MCF 10A (cell line): ENCODE measurements around the gene HCK. TPM values are rescaled to one million over a fixed set of nuclear protein-coding genes. Genes with fewer than 3 reads are reported as not detected.

Source experiments
- BruUV-seq: library from RNA; stranded (reverse); fragments of 400-500 nt; replicated peaks from 2 replicates; lab custom pipeline; 2021; lab: Mats Ljungman, UMichigan
- CTCF ChIA-PET: fragments of 300-600 bp; sonication (Branson Sonifier 250); formaldehyde crosslinking; extraction: SDS; loops from one replicate; lab custom pipeline; 2021; ENCODE audit warnings: antibody characterized with exemption, inconsistent platforms; lab: Yijun Ruan, JAX
- POLR2A ChIA-PET: fragments of 300-600, 350-650 bp; sonication (Branson Sonifier 250); formaldehyde crosslinking; extraction: SDS; loops from one replicate; lab custom pipeline; 2020; ENCODE audit warnings: antibody characterized with exemption, inconsistent platforms; lab: Yijun Ruan, JAX
- DNase-seq: peaks from one replicate; pipeline ENCODE4 v3.0.0-alpha.2; 2018; ENCODE audit not compliant: unreplicated experiment
- H3K27ac Mint-ChIP-seq: one replicate; pipeline ENCODE4 v1.8.0; 2022; ENCODE audit warnings: mild to moderate bottlenecking, low read depth, mixed read lengths; ENCODE audit not compliant: unreplicated experiment
- H3K27me3 Mint-ChIP-seq: one replicate; pipeline ENCODE4 v1.8.0; 2022; ENCODE audit warnings: mixed read lengths; ENCODE audit not compliant: insufficient read depth, unreplicated experiment
- H3K36me3 Mint-ChIP-seq: one replicate; pipeline ENCODE4 v1.8.0; 2022; ENCODE audit warnings: mild to moderate bottlenecking, moderate library complexity, mixed read lengths; ENCODE audit not compliant: insufficient read depth, unreplicated experiment
- H3K4me1 Mint-ChIP-seq: one replicate; pipeline ENCODE4 v1.8.0; 2022; ENCODE audit warnings: mixed read lengths; ENCODE audit not compliant: insufficient read depth, unreplicated experiment
- H3K4me3 Mint-ChIP-seq: one replicate; pipeline ENCODE4 v1.8.0; 2022; ENCODE audit warnings: mild to moderate bottlenecking, moderate library complexity, mixed read lengths; ENCODE audit not compliant: unreplicated experiment
- H3K9me3 Mint-ChIP-seq: one replicate; pipeline ENCODE4 v1.8.0; 2022; ENCODE audit warnings: mixed read lengths; ENCODE audit not compliant: unreplicated experiment
- intact Hi-C: fragments of 100-400 bp; cut with micrococcal nuclease; formaldehyde crosslinking; loops from 2 replicates; pipeline ENCODE4 v1.14.1; 2022
- total RNA-seq: library from RNA; stranded (reverse); gene quantifications from 2 replicates; pipeline ENCODE4 v1.2.3, GENCODE V29; 2022
- TF ChIP-seq, protein P1 (sequence below): fragments of 200-600 bp; IDR thresholded peaks from one replicate; pipeline ENCODE4 v1.8.0; 2022; ENCODE audit warnings: antibody characterized with exemption, mild to moderate bottlenecking; ENCODE audit not compliant: unreplicated experiment

Gene HCK
- total RNA-seq, 1 experiment from 2014 or later = not detected

DNA sequence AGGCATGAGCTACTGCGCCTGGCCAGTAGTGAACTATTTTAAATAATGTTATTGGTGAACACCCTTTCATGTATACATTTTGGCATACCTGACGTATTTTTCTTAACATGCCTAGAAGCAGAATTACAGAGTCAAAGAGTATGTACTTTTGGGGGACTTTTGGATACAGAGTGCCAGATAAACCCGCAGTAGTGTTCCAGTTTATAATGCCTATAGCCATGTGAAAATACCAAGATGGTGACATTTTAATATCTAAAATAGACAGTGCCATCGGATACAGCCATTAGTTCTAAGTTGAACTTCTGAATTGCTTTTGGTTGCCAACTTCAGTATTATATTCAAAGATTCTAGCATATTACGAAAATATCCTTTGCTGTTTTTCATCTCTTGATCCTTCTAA lies 77.8 kb downstream of the HCK start:
- ChIA-PET POLR2A (interaction anchor here (0.7 kb wide), 1 partner anchor 395 kb away, joined by 3 read pairs; no protein-coding TSS in a partner anchor), CTCF (interaction anchor here (0.7 to 1.3 kb wide), 3 partner anchors 17 to 307 kb away, joined by 3 read pairs; no protein-coding TSS in a partner anchor)
- no TSS peak for BruUV-seq
- Mint-ChIP-seq H3K4me3 (no peak overlapping the region), H3K27me3 (no peaks in the 10 kb centered on the region), H3K27ac (no peak overlapping the region), H3K36me3 (peaks cover 30% of the 10 kb centered on the region), H3K4me1 (peaks cover 9% of the 10 kb centered on the region), H3K9me3 (no peaks in the 10 kb centered on the region)
- TF ChIP-seq, protein P1, sequence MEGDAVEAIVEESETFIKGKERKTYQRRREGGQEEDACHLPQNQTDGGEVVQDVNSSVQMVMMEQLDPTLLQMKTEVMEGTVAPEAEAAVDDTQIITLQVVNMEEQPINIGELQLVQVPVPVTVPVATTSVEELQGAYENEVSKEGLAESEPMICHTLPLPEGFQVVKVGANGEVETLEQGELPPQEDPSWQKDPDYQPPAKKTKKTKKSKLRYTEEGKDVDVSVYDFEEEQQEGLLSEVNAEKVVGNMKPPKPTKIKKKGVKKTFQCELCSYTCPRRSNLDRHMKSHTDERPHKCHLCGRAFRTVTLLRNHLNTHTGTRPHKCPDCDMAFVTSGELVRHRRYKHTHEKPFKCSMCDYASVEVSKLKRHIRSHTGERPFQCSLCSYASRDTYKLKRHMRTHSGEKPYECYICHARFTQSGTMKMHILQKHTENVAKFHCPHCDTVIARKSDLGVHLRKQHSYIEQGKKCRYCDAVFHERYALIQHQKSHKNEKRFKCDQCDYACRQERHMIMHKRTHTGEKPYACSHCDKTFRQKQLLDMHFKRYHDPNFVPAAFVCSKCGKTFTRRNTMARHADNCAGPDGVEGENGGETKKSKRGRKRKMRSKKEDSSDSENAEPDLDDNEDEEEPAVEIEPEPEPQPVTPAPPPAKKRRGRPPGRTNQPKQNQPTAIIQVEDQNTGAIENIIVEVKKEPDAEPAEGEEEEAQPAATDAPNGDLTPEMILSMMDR = no peak
- DNase-seq = no peak
- intact Hi-C loops = no loop called here

DNA sequence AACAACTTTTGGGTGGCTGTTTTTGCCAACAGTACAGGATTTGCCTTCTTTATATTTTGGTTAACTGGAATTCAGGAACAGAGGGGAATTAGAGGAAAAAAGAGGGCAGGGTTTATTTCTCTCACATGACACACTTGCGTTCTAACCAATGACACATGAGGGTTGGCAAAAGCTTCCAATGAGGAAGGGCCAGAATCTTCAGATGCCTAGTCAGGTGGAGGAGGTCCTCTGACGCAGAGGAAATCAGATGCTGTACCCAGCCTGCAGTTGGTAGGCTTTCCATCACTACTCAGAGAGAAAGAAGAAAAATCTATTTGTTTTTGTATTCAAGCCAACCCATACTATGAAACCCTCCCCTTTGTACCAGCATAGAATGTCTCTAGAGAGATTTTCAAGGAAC lies 78.3 kb downstream of the HCK start:
- TF ChIP-seq, protein P1 = no peak
- ChIA-PET CTCF (no interaction called here), POLR2A (no interaction called here)
- no peak for DNase-seq
- Mint-ChIP-seq H3K27me3 (no peaks in the 10 kb centered on the region), H3K4me1 (peaks cover 9% of the 10 kb centered on the region), H3K27ac (no peak overlapping the region), H3K9me3 (no peaks in the 10 kb centered on the region), H3K36me3 (peaks cover 34% of the 10 kb centered on the region), H3K4me3 (no peak overlapping the region)
- no TSS peak for BruUV-seq
- intact Hi-C loops = no loop called here

DNA sequence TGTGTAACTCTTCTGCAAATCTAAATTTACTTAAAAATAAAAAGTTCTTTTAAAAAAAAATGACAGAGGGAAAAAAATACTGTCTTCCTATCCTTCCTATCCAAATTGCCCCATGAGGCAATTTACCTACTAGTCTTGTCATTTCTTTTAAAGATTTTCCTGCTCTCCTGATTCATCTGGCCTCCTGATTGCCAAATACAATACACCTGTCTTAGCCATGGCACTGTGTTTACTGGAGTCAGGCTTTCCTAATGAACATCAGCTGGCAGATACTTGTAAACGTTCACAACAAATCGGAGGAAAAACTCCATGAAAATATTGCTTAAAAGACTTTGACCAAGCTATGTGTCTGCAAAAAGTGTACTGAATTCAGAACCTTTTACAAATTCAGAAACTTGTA lies 78.9 kb downstream of the HCK start:
- H3K4me1 Mint-ChIP-seq = peaks cover 9% of the 10 kb centered on the region
- intact Hi-C loops = no loop called here
- TF ChIP-seq, protein P1 = no peak
- no TSS peak for BruUV-seq
- H3K4me3 Mint-ChIP-seq = no peak overlapping the region
- no peaks in the 10 kb centered on the region for H3K9me3 Mint-ChIP-seq
- peaks cover 40% of the 10 kb centered on the region for H3K36me3 Mint-ChIP-seq
- CTCF ChIA-PET = interaction anchor here (0.6 kb wide), 1 partner anchor 280 kb away, joined by 3 read pairs; no protein-coding TSS in a partner anchor
- POLR2A ChIA-PET = no interaction called here
- H3K27ac Mint-ChIP-seq = no peak overlapping the region
- no peak for DNase-seq
- H3K27me3 Mint-ChIP-seq = no peaks in the 10 kb centered on the region

DNA sequence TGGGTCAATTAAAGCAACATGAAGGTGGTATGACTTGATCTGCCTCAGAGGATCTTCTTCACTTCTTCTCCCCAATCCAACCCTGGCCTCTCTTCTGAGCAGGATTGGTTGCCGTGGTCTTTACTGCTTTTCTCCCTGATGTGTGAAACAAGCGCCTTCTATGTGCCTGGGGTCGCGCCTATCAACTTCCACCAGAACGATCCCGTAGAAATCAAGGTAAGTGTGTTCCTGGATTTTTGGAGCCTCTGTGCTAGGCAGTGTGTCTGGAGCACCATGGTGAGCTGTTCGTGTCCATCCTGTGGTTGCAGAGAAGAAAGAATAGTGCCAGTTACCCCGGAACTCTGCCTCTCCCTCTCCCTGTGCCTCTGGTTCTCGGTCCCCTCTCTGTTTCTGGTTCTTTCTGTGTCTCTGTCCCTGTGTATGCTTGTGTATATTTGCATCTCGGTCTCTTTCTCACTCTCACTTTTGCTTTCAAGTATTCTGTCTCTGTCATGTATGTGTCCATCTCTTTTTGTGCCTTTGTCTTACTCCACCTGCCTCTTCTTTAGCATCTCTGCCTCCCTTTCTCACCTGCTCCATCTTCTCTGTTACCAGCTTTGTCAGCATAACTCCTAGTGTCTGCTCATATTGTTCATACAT lies 81.0 kb downstream of the HCK start:
- no TSS peak for BruUV-seq
- Mint-ChIP-seq H3K27me3 (no peaks in the 10 kb centered on the region), H3K9me3 (no peaks in the 10 kb centered on the region), H3K36me3 (peaks cover 47% of the 10 kb centered on the region), H3K27ac (no peak overlapping the region), H3K4me3 (no peak overlapping the region), H3K4me1 (peaks cover 9% of the 10 kb centered on the region)
- POLR2A ChIA-PET = interaction anchor here (0.6 to 1.3 kb wide), 3 partner anchors 10 to 23 kb away, joined by 3 read pairs; partner anchors contain the start of gene TM9SF4
- no peak for DNase-seq
- TF ChIP-seq, protein P1 = no peak
- intact Hi-C loops = no loop called here
- CTCF ChIA-PET = interaction anchor here (0.6 to 1.2 kb wide), 3 partner anchors 11 to 389 kb away, joined by 3 to 8 read pairs (median 3); no protein-coding TSS in a partner anchor
